Testis (tissue), 2 donors: ENCODE results near the gene AQP5.

Experiments
- POLR2A ChIP-seq: fragments of 450-650 bp; IDR thresholded peaks from one replicate; pipeline ENCODE4 v1.6.1; 2017; ENCODE audit warnings: antibody characterized with exemption, mild to moderate bottlenecking, moderate library complexity
- TF ChIP-seq, protein P1 (sequence below), 3 experiments: fragments of 450-650 bp in 2 of 3; fragments of 200-600 bp in 1 of 3; sonication (generic) in 1 of 3; IDR thresholded peaks; one replicate each; pipeline ENCODE4 v1.5.1; 2016 to 2019; ENCODE audit warnings: antibody characterized with exemption in 3 of 3, mild to moderate bottlenecking in 2 of 3, moderate library complexity in 1 of 3

DNA sequence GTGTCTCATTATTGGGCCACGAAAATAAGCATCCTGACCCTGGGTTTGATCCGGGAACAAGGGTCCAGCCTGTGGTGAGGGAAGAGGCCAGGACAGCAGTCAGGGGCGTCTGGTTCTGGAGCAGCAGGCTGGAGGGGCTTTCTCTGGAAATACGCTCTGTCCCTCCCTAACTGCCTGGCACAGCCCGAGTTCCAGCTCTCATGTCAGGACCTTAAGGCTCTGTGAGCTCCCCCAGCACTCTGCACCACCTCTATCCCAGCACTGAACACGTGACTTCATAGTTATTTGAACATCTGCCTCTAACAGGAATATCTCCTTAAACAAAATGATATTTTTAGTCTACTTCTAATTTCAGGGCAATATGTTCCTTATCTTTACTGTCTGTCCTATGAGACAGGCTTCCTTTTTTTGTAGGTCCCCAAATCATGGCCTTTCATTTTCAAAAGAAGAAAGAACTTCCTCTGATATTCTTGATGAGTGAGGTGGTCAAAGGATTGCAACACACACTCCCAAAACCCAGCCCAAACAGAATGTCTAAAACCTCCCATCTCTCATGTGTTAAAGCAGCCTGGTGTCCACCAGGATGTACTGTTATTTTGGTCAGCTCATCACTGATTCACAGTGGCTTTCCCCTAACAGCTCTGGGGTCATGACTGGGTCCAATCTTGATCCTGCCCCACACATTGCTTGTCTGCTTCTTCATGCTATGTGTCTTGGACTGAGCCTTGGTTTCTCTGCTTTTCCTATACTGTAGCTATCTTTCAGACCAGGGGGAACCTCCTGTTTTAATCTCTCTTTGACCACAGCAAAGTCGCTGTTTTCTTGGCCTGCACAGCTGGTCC, 20.8 kb downstream of the AQP5 start:
- TF ChIP-seq, protein P1, sequence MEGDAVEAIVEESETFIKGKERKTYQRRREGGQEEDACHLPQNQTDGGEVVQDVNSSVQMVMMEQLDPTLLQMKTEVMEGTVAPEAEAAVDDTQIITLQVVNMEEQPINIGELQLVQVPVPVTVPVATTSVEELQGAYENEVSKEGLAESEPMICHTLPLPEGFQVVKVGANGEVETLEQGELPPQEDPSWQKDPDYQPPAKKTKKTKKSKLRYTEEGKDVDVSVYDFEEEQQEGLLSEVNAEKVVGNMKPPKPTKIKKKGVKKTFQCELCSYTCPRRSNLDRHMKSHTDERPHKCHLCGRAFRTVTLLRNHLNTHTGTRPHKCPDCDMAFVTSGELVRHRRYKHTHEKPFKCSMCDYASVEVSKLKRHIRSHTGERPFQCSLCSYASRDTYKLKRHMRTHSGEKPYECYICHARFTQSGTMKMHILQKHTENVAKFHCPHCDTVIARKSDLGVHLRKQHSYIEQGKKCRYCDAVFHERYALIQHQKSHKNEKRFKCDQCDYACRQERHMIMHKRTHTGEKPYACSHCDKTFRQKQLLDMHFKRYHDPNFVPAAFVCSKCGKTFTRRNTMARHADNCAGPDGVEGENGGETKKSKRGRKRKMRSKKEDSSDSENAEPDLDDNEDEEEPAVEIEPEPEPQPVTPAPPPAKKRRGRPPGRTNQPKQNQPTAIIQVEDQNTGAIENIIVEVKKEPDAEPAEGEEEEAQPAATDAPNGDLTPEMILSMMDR (IDR thresholded peaks at IDR 0.05), result no peak
- TF ChIP-seq POLR2A, result no peak
